ENCODE results near the gene ADCY3. TPM values are rescaled to one million over a fixed set of nuclear protein-coding genes. Genes with fewer than 3 reads are reported as not detected.

ADCY3 gene
- total RNA-seq, 4 donors from 2014 or later: 11.7 to 80.2 (median 22.6) TPM

DNA sequence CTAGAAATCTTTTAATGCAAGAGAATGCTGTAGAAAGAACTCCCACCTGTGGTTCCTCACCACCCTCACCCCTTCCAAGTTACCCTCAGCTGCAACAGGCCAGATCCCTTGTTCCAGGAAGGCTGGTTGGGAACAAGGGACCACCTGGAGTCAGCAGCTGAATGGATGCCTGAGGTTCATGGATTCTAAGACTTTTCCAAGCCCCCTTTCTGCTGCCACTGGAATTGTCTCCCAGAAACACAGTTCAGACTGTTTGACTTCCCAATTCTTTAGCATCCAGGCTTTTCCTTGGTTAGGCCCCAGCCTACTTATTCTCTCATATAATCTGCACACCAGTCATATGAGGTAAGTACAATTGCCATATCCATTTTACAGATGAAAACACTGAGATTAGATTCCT lies 8.0 kb upstream of the ADCY3 start:
- peaks cover 3 to 10% (median 4%) of the 10 kb centered on the region in 4 donors for H3K4me1 ChIP-seq
- H3K36me3 ChIP-seq: no peaks in the 10 kb centered on the region
- in situ Hi-C loops (cut with MboI; ENCODE audit: low pct_ligation_motif_present in 1 of 4, low pct_unique_long_range_greater_than_20kb in 1 of 4, low sequenced_read_pairs in 3 of 4): no loop called here
- DNase-seq: no peak
- H3K27me3 ChIP-seq: no peaks in the 10 kb centered on the region
- TF ChIP-seq POLR2A (IDR thresholded peaks at IDR 0.05) (no peak), POLR2AphosphoS5 (IDR thresholded peaks at IDR 0.05) (no peak), EP300 (IDR thresholded peaks at IDR 0.05; ENCODE audit: low read depth) (no peak)
- TF ChIP-seq, protein P1, sequence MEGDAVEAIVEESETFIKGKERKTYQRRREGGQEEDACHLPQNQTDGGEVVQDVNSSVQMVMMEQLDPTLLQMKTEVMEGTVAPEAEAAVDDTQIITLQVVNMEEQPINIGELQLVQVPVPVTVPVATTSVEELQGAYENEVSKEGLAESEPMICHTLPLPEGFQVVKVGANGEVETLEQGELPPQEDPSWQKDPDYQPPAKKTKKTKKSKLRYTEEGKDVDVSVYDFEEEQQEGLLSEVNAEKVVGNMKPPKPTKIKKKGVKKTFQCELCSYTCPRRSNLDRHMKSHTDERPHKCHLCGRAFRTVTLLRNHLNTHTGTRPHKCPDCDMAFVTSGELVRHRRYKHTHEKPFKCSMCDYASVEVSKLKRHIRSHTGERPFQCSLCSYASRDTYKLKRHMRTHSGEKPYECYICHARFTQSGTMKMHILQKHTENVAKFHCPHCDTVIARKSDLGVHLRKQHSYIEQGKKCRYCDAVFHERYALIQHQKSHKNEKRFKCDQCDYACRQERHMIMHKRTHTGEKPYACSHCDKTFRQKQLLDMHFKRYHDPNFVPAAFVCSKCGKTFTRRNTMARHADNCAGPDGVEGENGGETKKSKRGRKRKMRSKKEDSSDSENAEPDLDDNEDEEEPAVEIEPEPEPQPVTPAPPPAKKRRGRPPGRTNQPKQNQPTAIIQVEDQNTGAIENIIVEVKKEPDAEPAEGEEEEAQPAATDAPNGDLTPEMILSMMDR (IDR thresholded peaks at IDR 0.05): no peak
- intact Hi-C loops (cut with DNase I; ENCODE audit: low total_unique reads): no loop called here
- H3K9me3 ChIP-seq: no peaks in the 10 kb centered on the region
- H3K27ac ChIP-seq: no peak overlapping the region
- H3K4me3 ChIP-seq: no peak overlapping the region

DNA sequence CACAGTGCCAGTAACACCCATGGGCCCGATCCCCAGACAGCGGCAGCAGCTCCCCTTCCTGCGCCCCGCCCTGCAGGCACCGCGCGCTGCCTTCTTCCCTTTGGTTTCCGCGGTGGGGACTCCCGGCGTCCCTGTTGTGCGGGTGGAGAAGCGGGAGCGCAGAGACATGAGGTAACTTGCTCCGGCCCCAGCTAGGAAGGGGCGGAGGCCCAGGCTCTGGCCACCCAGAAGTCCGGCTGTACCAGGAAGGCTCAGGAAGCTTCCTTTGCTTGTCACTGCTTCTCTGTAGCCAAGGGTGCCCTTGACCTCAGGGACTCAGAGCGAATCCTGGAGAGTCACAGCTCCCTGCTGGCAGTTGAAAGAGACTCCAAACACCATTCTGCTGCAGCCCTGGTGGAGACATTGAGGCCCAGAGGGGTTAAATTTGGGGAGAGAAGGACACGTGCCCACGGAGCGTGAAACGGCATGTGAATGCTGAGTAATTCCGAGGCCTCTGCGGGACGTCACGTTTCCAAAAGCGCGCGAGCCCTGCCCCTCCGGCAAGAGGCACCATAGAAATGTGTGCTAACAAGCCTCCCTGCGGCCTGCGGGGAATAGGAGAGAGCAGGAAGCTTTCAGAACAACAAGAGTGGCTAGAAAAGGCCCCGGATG lies 6.7 kb upstream of the ADCY3 start:
- TF ChIP-seq POLR2AphosphoS5 (IDR thresholded peaks at IDR 0.05) (no peak), POLR2A (IDR thresholded peaks at IDR 0.05) (no peak), EP300 (IDR thresholded peaks at IDR 0.05; ENCODE audit: low read depth) (no peak)
- TF ChIP-seq, protein P1 (IDR thresholded peaks at IDR 0.05): no peak
- Histone ChIP-seq H3K27me3 (no peaks in the 10 kb centered on the region), H3K4me1 (peaks cover 3 to 10% (median 4%) of the 10 kb centered on the region in 4 donors), H3K9me3 (no peaks in the 10 kb centered on the region), H3K4me3 (peak overlapping the region in 1 of 4 donors; percentile 33), H3K27ac (peak overlapping the region; percentile 8 to 53 (median 32)), H3K36me3 (no peaks in the 10 kb centered on the region)
- peak; percentile 32 for DNase-seq
- 27 to 30% methylated on average over 8 to 32 of the region's 33 CpGs for WGBS, 2 donors (ENCODE audit: low coverage in 1 of 2)
- in situ Hi-C loops (cut with MboI; ENCODE audit: low pct_ligation_motif_present in 1 of 4, low pct_unique_long_range_greater_than_20kb in 1 of 4, low sequenced_read_pairs in 3 of 4): no loop called here
- intact Hi-C loops (cut with DNase I; ENCODE audit: low total_unique reads): no loop called here

DNA sequence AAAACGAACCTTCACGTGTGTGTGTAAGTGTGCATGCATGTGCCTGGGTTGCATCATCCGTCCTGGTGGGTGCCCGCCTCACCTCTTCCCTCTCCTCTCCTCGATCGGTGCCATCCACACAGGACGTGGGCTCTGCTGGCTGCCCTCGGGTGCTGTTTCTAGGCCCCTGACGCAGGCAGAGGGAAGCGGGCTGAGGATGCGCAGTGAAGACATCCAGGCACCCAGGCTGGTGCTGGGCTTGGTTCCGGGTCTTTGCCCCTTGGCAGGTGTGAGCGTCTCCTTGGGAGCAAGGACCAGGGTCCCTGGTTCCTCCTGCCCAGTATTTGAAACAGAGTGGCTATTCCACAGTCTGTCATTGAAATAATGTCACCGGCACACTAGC lies 6.2 kb upstream of the ADCY3 start:
- peak overlapping the region in 3 of 4 donors; percentile 20 to 53 (median 43) for H3K27ac ChIP-seq
- TF ChIP-seq EP300 (IDR thresholded peaks at IDR 0.05; ENCODE audit: low read depth) (no peak), POLR2A (IDR thresholded peaks at IDR 0.05) (no peak), POLR2AphosphoS5 (IDR thresholded peaks at IDR 0.05) (no peak)
- TF ChIP-seq, protein P1 (IDR thresholded peaks at IDR 0.05): no peak
- no peaks in the 10 kb centered on the region for H3K36me3 ChIP-seq
- intact Hi-C loops (cut with DNase I; ENCODE audit: low total_unique reads) (no loop called here), in situ Hi-C loops (cut with MboI; ENCODE audit: low pct_ligation_motif_present in 1 of 4, low pct_unique_long_range_greater_than_20kb in 1 of 4, low sequenced_read_pairs in 3 of 4) (no loop called here)
- WGBS, 2 donors (ENCODE audit: low coverage in 1 of 2): 83% methylated on average over 13 of the region's 14 CpGs; no CpG with 5 or more reads in 1 of the 2 donors
- H3K4me1 ChIP-seq: peaks cover 3 to 10% (median 4%) of the 10 kb centered on the region in 4 donors
- peak overlapping the region in 1 of 4 donors; percentile 33 for H3K4me3 ChIP-seq
- no peaks in the 10 kb centered on the region for H3K9me3 ChIP-seq
- no peak for DNase-seq
- no peaks in the 10 kb centered on the region for H3K27me3 ChIP-seq

DNA sequence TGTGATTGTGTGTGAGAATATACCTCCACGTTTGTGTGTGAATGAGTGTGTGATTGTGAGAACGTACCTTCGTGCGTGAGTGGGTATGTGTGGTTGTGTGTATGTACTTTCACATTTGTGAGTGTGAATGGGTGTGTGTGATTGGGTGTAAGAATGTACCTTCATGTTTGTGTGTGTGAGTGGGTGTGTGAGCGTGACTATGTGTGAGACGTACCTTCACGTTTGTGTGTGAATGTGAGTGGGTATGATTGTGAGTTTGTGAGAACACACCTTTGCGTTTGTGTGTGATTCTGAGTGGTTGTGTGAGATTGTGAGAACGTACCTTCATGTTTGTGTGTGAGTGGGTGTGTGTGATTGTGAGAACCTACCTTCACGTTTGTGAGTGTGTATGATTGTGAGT lies 5.8 kb upstream of the ADCY3 start:
- WGBS, 2 donors (ENCODE audit: low coverage in 1 of 2): 77 to 88% methylated on average over 5 to 10 of the region's 10 CpGs
- DNase-seq: no peak
- Histone ChIP-seq H3K27me3 (no peaks in the 10 kb centered on the region), H3K9me3 (no peaks in the 10 kb centered on the region), H3K4me3 (no peak overlapping the region), H3K27ac (no peak overlapping the region), H3K4me1 (peaks cover 3 to 13% (median 6%) of the 10 kb centered on the region in 4 donors), H3K36me3 (no peaks in the 10 kb centered on the region)
- in situ Hi-C loops (cut with MboI; ENCODE audit: low pct_ligation_motif_present in 1 of 4, low pct_unique_long_range_greater_than_20kb in 1 of 4, low sequenced_read_pairs in 3 of 4): no loop called here
- intact Hi-C loops (cut with DNase I; ENCODE audit: low total_unique reads): no loop called here
- TF ChIP-seq EP300 (IDR thresholded peaks at IDR 0.05; ENCODE audit: low read depth): no peak
- TF ChIP-seq POLR2AphosphoS5 (IDR thresholded peaks at IDR 0.05): no peak
- TF ChIP-seq POLR2A (IDR thresholded peaks at IDR 0.05): no peak
- TF ChIP-seq, protein P1 (IDR thresholded peaks at IDR 0.05): no peak
